Ishikawa (cell line): ENCODE data around the gene FGF12.

Experiments used
- CEBPB ChIP-seq: IDR thresholded peaks from 2 replicates; pipeline ENCODE4 v1.6.1; 2012
- CREB1 ChIP-seq: IDR thresholded peaks from 2 replicates; pipeline ENCODE4 v1.6.1; 2012; ENCODE audit warnings: low read depth
- EGR1 ChIP-seq: IDR thresholded peaks from 2 replicates; pipeline ENCODE4 v1.6.1; 2012
- EP300 ChIP-seq: IDR thresholded peaks from 2 replicates; pipeline ENCODE4 v1.6.1; 2012; ENCODE audit warnings: borderline replicate concordance
- NFIC ChIP-seq: IDR thresholded peaks from 2 replicates; pipeline ENCODE4 v1.6.1; 2012
- RAD21 ChIP-seq: IDR thresholded peaks from 2 replicates; pipeline ENCODE4 v1.6.1; 2012; ENCODE audit warnings: low read depth
- TAF1 ChIP-seq: IDR thresholded peaks from 2 replicates; pipeline ENCODE4 v1.6.1; 2012; ENCODE audit warnings: low read depth, mild to moderate bottlenecking
- TCF12 ChIP-seq: IDR thresholded peaks from 2 replicates; pipeline ENCODE4 v1.6.1; 2012; ENCODE audit warnings: low read depth
- TEAD4 ChIP-seq: IDR thresholded peaks from 2 replicates; pipeline ENCODE4 v1.6.1; 2012
- YY1 ChIP-seq: IDR thresholded peaks from 2 replicates; pipeline ENCODE4 v1.6.1; 2012; ENCODE audit warnings: low read depth
- ZBTB7A ChIP-seq: IDR thresholded peaks from 2 replicates; pipeline ENCODE4 v1.6.1; 2012; ENCODE audit warnings: low read depth
- TF ChIP-seq, protein P1 (sequence below): IDR thresholded peaks from 2 replicates; pipeline ENCODE4 v1.6.1; 2012
- TF ChIP-seq, protein P2 (sequence below): IDR thresholded peaks from 2 replicates; pipeline ENCODE4 v1.6.1; 2012
- TF ChIP-seq, protein P3 (sequence below): IDR thresholded peaks from 2 replicates; pipeline ENCODE4 v1.6.1; 2012; ENCODE audit warnings: low read depth, mild to moderate bottlenecking

FGF12 gene

DNA sequence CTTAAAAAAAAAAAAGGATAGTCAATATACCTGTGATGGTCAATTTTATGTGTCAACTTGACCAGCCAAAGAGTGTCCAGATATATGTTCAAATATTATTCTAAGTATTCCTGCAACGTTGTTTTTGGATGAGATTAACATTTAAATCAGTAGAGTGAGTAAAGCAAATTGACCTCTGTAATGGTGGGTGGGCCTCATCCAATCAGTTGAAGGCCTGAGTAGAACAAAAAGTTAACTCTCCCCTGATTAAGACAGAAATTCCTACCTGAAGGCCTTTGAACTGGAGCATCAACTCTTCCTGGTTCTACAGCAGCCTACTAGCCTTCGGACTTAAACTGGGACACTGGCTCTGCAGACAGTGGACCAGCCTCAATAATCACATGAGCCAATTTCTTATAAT is 154.1 kb downstream of the FGF12 start:
- no peak for TF ChIP-seq NFIC
- TF ChIP-seq, protein P1, sequence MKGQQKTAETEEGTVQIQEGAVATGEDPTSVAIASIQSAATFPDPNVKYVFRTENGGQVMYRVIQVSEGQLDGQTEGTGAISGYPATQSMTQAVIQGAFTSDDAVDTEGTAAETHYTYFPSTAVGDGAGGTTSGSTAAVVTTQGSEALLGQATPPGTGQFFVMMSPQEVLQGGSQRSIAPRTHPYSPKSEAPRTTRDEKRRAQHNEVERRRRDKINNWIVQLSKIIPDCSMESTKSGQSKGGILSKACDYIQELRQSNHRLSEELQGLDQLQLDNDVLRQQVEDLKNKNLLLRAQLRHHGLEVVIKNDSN = no peak
- no peak for TF ChIP-seq RAD21
- no peak for TF ChIP-seq TAF1
- no peak for TF ChIP-seq TCF12
- TF ChIP-seq YY1 = no peak
- no peak for TF ChIP-seq EGR1
- TF ChIP-seq CEBPB = no peak
- TF ChIP-seq, protein P2, sequence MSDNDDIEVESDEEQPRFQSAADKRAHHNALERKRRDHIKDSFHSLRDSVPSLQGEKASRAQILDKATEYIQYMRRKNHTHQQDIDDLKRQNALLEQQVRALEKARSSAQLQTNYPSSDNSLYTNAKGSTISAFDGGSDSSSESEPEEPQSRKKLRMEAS = no peak
- TF ChIP-seq TEAD4 = no peak
- no peak for TF ChIP-seq EP300

DNA sequence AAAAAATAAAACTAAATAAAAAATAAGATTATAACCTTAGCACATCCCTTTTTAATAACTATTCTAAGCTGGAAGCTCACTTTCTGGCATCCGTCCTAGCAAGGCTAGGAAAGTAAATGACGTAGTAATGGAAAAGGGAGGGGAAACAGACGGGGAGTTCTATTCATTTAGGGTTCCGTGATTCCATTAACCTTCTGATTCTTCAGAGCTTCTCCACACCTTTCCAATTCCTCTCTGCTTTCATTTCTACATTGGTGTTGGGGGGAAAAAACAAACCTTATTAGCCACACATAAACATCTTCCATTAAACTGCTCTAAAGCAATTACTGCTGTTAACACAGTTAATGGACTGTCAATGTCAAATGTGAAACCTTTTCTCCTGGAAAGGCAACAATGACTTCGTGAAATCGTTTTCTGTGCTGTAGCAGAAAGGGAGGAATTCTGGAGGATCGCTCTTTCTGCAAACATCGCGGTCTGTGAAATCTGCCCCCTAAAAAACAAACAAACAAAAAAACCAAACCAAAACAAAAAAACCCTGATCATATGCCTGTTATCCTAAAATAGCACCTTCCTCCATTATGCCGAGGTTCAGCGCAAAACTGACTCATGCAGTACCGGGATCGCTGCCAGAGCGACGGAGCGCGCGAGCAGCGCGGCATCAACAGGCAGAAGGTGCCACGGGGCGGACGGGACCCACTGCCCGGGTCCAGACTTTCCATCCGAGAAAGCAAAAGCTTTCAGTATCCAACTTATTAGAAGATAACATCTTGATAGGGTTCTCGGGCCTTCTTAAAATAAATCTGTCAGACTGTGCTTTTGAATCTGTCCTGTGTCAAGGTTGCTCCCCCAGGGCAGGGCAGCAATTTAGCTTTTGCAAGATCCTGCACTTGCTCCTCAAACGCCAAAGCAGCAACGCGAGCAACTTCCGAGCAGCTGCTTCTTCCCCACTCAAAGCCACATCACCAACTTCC is 156.2 kb downstream of the FGF12 start:
- TF ChIP-seq TAF1 = no peak
- TF ChIP-seq, protein P2 = no peak
- TF ChIP-seq, protein P3, sequence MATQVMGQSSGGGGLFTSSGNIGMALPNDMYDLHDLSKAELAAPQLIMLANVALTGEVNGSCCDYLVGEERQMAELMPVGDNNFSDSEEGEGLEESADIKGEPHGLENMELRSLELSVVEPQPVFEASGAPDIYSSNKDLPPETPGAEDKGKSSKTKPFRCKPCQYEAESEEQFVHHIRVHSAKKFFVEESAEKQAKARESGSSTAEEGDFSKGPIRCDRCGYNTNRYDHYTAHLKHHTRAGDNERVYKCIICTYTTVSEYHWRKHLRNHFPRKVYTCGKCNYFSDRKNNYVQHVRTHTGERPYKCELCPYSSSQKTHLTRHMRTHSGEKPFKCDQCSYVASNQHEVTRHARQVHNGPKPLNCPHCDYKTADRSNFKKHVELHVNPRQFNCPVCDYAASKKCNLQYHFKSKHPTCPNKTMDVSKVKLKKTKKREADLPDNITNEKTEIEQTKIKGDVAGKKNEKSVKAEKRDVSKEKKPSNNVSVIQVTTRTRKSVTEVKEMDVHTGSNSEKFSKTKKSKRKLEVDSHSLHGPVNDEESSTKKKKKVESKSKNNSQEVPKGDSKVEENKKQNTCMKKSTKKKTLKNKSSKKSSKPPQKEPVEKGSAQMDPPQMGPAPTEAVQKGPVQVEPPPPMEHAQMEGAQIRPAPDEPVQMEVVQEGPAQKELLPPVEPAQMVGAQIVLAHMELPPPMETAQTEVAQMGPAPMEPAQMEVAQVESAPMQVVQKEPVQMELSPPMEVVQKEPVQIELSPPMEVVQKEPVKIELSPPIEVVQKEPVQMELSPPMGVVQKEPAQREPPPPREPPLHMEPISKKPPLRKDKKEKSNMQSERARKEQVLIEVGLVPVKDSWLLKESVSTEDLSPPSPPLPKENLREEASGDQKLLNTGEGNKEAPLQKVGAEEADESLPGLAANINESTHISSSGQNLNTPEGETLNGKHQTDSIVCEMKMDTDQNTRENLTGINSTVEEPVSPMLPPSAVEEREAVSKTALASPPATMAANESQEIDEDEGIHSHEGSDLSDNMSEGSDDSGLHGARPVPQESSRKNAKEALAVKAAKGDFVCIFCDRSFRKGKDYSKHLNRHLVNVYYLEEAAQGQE = no peak
- TF ChIP-seq NFIC = no peak

DNA sequence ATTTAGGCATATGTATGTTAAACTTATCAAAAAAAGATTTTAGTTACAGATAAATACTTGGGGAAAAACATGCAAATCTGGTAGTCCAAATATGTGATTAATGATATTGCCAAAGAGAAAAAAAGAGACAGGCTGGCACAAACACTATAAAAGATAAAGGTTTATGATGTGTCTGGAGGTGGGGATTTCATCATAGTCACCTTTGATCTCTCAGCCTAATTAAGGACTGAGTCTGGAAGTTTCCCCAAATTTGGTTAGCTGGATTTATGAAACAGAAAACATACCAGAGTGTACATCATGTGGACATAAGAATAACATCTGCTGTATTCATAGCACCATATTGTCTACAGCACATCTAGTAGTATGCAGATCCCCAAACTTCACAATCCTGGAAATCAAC is 157.0 kb downstream of the FGF12 start:
- TF ChIP-seq TEAD4 (no peak), EGR1 (no peak), CREB1 (no peak), NFIC (no peak), EP300 (no peak), CEBPB (no peak), YY1 (no peak), TCF12 (no peak), RAD21 (no peak), ZBTB7A (no peak)
- TF ChIP-seq, protein P2 = no peak
- TF ChIP-seq, protein P1 = no peak
- TF ChIP-seq, protein P3 = no peak

DNA sequence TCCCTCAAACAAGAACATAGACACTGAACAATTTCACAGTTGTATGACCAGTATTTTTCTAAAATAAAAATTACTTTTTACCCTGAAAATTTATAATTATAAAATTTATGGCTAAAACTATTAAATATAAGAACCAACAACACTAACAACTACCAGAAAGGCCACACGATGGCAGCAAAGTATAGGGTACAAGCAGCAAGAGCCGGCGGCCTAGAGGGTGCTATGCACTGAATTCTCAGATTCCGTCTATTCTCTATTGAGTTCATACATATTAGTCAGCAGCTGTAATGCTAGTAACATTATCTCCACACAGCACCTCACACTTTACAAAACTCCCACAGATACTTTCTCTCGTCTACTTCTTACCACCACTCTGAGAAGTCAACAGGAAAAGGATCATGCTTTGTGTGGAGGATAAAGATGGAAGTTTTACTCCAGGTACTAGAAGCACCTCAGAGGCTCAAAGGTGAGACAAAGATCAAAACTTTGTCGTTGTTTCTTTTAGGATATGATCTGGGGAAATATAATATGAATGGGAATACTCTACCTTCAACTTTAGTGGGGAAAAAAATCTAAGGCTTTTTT is 160.5 kb downstream of the FGF12 start:
- peak; percentile 93 for TF ChIP-seq RAD21
- TF ChIP-seq YY1 = no peak

DNA sequence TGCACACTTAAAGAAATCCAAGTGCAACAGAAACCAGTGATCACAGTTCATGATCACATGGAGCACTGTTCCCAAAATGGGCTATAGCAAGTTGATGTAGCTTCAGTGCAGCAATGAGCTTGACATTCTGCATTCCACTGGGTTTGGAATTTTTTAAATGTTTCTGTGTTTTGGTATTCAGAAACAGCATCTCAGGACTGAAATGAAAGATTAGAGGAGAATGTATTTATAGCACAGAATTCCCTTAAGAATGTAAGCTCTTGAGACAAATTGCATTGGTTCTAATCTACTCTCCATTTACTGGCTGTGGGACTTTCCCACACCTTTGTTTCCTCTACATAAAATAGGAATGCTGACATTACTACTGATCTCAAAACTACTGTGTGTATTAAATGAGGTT is 162.7 kb downstream of the FGF12 start:
- TF ChIP-seq EGR1 = no peak
- TF ChIP-seq, protein P3 = no peak
